IPS DF 4.7 (cell line): ENCODE data around the gene MCCC1.
"Not testable (repeated sequence)": the region's sequence is repeated elsewhere in the genome, so short reads cannot be mapped to it uniquely, and the experiment has no call there.

Source experiments
- DNase-seq: peaks from one replicate; pipeline ENCODE4 v3.0.0-alpha.2; 2013; ENCODE audit warnings: low spot score; ENCODE audit errors: extremely low read depth

The MCCC1 gene

DNA sequence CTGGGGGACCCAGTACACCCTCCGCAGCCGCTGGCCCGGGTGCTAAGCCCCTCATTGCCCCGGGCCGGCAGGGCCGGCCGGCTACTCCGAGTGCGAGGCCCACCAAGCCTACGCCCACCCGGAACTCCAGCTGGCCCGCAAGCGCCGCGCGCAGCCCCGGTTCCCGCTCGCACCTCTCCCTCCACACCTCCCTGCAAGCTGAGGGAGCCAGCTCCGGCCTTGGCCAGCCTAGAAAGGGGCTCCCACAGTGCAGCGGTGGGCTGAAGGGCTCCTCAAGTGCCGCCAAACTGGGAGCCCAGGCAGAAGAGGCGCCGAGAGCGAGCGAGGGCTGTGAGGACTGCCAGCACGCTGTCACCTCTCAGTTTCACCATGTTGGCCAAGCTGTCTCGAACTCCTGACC, 4.7 kb upstream of the MCCC1 start:
- DNase-seq, result not testable (repeated sequence)

DNA sequence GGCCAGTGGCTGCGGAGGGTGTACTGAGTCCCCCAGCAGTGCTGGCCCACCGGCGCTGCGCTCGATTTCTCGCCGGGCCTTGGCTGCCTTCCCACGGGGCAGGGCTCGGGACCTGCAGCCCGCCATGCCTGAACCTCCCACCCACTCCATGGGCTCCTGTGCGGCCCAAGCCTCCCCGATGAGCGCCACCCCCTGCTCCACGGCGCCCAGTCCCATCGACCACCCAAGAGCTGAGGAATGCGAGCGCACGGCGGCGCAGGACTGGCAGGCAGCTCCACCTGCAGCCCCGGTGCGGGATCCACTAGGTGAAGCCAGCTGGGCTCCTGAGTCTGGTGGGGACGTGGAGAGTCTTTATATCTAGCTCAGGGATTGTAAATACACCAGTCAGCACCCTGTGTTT, 1.7 kb upstream of the MCCC1 start:
- not testable (repeated sequence) for DNase-seq

- DNase-seq, result no peak
These were observed 1.1 kb upstream of the MCCC1 start for GRCh38 chr3:183100376-183100775.

GRCh38 chr3:183099838-183100204, 525 bp upstream of the MCCC1 start:
- no peak for DNase-seq

GRCh38 chr3:183098536-183099025, 715 bp downstream of the MCCC1 start:
- DNase-seq, result no peak

GRCh38 chr3:183094711-183095110, 4.6 kb downstream of the MCCC1 start:
- DNase-seq, result no peak

GRCh38 chr3:183092256-183092655, 7.0 kb downstream of the MCCC1 start:
- DNase-seq, result no peak

GRCh38 chr3:183087184-183087583, 12.1 kb downstream of the MCCC1 start:
- no peak for DNase-seq

DNA sequence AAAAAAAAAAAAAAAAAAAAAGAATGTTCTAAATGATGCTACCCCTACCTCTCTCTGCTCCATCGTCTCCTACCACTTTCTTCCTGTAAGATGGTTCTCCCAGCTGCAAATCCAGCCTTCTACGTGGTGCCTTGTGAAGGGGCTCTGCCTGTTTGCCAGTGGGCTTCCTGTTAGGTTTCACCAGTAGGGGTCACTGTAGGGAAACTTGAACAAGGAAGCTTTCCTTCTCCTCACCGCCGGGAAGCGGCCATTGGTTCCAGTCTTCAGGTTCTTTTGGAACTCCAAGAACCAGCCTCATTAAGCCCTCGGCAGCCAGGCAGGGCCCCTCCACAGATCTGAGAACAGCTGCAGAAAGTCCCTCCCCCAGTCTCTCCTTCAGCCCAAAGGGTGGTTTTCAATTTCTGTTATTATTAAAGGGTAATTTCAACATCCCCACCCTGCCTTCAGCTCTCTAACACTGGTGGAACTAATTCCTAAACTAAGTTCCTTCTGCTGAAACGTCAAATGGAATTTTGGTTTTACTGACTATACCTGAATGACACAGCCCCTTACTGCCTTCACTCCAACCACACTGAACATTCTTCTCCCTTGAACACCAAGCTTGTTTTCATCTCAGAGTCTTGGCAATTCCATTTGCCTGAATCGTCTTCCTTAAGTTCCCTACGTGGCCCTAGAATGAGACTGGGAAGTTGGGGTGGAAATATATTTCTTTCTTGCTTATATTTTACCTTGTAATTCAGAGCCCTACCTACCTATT, 13.5 kb downstream of the MCCC1 start:
- DNase-seq, result peak; percentile 62

DNA sequence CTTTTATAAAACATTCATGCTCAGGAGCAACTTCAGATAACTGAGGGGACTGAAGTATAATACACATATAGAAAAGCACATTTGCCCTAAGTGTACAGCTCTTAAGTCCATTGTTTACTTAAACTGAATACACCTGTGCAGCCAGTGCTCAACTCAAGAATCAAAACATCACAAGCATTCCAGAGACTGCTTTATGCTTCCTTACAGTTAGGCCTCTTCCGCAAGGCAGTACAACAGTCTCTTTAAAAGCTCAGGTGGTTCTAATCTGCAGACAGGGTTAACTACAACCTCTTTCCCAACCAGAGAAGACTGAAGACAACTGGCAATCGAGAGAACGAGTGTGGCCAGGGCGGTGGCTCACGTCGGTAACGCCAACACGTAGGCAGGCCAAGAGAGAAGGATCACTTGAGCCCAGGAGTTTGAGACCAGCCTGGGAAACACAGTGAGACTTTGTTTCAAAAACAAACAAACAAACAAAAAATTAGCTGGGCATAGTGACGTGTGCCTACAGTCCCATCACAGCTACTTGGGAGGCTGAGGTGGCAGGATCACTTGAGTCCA, 16.9 kb downstream of the MCCC1 start:
- DNase-seq, result no peak

- no peak for DNase-seq
These were observed 17.7 kb downstream of the MCCC1 start for GRCh38 chr3:183081459-183082183.

GRCh38 chr3:183080628-183081027, 18.7 kb downstream of the MCCC1 start:
- DNase-seq, result no peak

GRCh38 chr3:183074881-183075280, 24.4 kb downstream of the MCCC1 start:
- no peak for DNase-seq

DNA sequence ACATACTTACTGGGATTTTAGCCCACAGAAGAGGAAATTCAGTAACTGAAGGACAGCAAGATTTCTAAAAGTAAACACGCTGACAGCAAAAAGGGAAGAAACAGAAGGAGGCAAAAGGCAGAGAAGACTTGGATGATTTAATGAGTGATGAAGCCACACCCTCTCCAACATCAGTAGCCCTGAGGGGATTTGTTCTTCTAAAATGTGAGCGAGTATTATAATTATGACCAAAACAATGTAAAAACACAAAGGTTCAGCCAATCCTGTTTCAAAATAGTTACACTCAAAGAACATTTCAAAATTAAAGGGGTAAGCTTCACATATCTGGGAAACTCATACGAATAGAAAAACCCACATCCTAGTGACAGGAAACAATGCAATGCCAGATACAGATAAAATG, 25.0 kb downstream of the MCCC1 start:
- DNase-seq, result no peak

DNA sequence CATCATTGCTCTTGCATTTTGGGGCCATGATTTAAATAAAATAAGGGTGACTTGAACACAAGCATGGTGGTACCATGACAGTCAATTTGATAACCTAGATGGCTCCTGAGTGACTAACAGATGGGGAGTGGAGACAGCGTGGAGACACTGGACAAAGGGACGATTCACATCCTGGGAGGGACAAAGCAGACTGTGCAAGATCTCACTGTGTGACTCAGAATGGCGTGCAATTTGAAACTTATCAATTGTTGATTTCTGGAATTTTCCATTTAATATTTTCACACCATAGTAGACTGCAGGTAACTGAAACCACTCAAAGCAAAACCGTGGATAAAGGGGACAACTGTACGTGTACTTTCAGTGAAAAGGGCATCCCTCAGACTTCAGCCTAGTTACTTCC, 25.5 kb downstream of the MCCC1 start:
- no peak for DNase-seq

GRCh38 chr3:183070892-183071291, 28.4 kb downstream of the MCCC1 start:
- no peak for DNase-seq

- no peak for DNase-seq
These were observed 30.2 kb downstream of the MCCC1 start for GRCh38 chr3:183069086-183069485.

DNA sequence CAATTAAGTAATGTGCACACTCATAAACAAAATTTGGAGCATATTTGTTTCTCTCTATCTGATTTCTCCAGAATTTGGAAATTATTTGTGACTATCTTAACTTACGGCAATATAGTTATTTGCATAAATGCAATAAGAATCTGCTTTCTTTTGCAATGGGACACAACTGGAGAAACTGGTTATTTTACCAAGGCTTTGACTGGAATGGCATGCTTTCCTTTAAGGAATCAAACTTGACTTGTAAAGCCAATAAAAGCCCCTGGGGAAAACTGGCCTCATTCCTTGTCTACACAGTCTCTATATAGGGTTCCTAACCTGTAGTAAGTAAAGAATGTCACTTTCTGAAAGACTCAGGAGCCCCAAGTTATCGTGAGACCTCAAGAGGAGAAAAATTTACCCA, 32.4 kb downstream of the MCCC1 start:
- DNase-seq, result not testable (repeated sequence)

GRCh38 chr3:183064475-183064874, 34.8 kb downstream of the MCCC1 start:
- DNase-seq, result peak; percentile 3

DNA sequence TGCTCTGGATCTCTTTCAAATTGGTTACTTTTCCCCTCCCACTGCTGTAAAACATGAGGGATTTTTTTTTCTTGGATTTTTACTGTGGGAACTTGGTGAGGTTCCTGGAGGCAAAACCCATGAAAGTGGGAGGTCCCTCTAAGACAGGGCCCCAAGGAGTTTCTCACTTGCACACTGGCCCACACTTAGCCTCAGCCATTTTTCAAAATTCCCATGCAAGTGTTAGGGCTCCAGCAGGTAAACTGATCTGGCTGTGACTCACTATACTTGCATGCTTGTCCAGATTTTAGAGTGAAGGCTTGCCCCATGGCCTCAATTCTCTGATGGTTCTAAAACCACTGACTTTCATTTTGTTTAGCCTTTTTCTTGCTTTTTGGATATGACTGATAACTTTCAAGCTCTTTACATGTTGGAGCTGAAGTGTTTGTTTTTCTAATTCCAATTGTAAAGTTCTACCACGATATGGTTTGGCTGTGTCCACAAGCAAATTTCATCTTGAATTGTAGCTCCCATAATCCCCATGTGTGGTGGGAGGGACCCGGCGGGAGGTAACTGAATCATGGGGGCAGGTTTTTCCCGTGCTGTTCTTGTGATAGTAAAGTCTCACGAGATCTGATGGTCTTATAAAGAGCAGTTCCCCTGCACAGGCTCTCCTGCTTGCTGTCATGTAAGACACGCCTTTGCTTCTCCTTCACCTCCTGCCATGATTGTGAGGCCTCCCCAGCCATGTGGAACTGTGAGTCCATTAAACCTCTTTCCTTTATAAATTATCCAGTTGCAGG, 37.7 kb downstream of the MCCC1 start:
- DNase-seq, result no peak

DNA sequence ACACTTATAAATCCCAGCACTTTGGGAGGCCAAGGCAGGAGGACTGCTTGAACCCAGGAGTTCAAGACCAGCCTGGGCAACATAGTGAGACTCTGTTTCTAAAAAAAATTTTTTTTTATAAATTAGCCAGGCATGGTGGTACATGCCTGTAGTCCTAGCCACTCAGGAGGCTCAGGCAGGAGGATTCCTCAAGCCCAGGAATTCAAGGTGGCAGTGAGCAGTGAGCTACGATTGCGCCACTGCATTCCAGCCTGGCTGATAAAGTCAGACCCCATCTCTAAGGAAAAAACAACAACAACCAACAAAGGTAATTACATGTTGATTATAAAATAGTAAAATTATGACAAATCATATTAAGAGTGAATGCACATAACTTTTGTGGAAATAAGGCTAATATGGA, 40.9 kb downstream of the MCCC1 start:
- no peak for DNase-seq

GRCh38 chr3:183050706-183051105, 48.6 kb downstream of the MCCC1 start:
- no peak for DNase-seq
